GM21390 (cell line): ENCODE data around the gene IRAK2.
"Not testable (repeated sequence)": the region's sequence is repeated elsewhere in the genome, so short reads cannot be mapped to it uniquely, and the experiment has no call there.

ENCODE experiments used
- ATAC-seq: cut with Tn5 transposase; IDR thresholded peaks from one replicate; pipeline ENCODE4 v1.9.1; 2021; ENCODE audit not compliant: unreplicated experiment

The IRAK2 gene

GRCh38 chr3:10248984-10249748 lies 84.4 kb downstream of the IRAK2 start:
- no peak for ATAC-seq

- ATAC-seq, result no peak
These were observed 85.1 kb downstream of the IRAK2 start for GRCh38 chr3:10249833-10250232.

GRCh38 chr3:10251006-10251405 lies 86.3 kb downstream of the IRAK2 start:
- no peak for ATAC-seq

GRCh38 chr3:10253731-10254130 lies 89.0 kb downstream of the IRAK2 start:
- ATAC-seq, result no peak

- ATAC-seq, result no peak
These were observed 91.1 kb downstream of the IRAK2 start for GRCh38 chr3:10255835-10256234.

- no peak for ATAC-seq
These were observed 94.3 kb downstream of the IRAK2 start for GRCh38 chr3:10259036-10259435.

GRCh38 chr3:10259798-10260197 lies 95.1 kb downstream of the IRAK2 start:
- no peak for ATAC-seq

- no peak for ATAC-seq
These were observed 95.5 kb downstream of the IRAK2 start for GRCh38 chr3:10260211-10260701.

- no peak for ATAC-seq
These were observed 97.3 kb downstream of the IRAK2 start for GRCh38 chr3:10262027-10262426.

- no peak for ATAC-seq
These were observed 99.1 kb downstream of the IRAK2 start for GRCh38 chr3:10263646-10264363.

- no peak for ATAC-seq
These were observed 101.1 kb downstream of the IRAK2 start for GRCh38 chr3:10265833-10266232.

GRCh38 chr3:10266936-10267335 lies 102.2 kb downstream of the IRAK2 start:
- not testable (repeated sequence) for ATAC-seq

- ATAC-seq, result no peak
These were observed 103.4 kb downstream of the IRAK2 start for GRCh38 chr3:10268116-10268515.

GRCh38 chr3:10268930-10269329 lies 104.2 kb downstream of the IRAK2 start:
- no peak for ATAC-seq

GRCh38 chr3:10269443-10269842 lies 104.7 kb downstream of the IRAK2 start:
- ATAC-seq, result no peak

GRCh38 chr3:10272476-10272875 lies 107.8 kb downstream of the IRAK2 start:
- ATAC-seq, result not testable (repeated sequence)

- ATAC-seq, result no peak
These were observed 108.3 kb downstream of the IRAK2 start for GRCh38 chr3:10272977-10273376.

- no peak for ATAC-seq
These were observed 109.1 kb downstream of the IRAK2 start for GRCh38 chr3:10273702-10274305.

- no peak for ATAC-seq
These were observed 109.9 kb downstream of the IRAK2 start for GRCh38 chr3:10274601-10275000.

GRCh38 chr3:10277115-10277625 lies 112.5 kb downstream of the IRAK2 start:
- ATAC-seq, result no peak

- no peak for ATAC-seq
These were observed 113.8 kb downstream of the IRAK2 start for GRCh38 chr3:10278501-10278900.
